ENCODE measurements around the gene MMP14.
A peak's percentile ranks its signal among the peaks of the same experiment; 100 is the strongest.

The MMP14 gene

DNA sequence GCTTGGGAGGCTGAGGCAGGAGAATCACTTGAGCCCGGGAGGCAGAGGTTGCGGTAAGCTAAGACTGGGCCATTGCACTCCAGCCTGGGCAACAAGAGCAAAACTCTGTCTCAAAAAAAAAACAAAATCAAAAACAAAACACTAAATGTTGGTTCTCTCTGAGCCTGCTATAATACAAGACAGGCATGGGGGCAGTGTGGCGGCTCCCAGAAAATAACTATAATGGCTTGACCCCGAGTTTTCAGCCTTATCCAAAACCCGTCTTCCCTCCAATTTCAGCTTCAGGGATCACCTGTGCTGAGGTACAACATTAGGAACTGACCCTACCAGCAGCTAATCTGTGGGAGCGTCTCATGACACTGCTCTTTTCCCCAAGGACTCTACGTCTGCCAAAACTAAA, 22.0 kb upstream of the MMP14 start:
- DNase-seq (ENCODE audit: low spot score), result no peak
- TF ChIP-seq, protein P1, sequence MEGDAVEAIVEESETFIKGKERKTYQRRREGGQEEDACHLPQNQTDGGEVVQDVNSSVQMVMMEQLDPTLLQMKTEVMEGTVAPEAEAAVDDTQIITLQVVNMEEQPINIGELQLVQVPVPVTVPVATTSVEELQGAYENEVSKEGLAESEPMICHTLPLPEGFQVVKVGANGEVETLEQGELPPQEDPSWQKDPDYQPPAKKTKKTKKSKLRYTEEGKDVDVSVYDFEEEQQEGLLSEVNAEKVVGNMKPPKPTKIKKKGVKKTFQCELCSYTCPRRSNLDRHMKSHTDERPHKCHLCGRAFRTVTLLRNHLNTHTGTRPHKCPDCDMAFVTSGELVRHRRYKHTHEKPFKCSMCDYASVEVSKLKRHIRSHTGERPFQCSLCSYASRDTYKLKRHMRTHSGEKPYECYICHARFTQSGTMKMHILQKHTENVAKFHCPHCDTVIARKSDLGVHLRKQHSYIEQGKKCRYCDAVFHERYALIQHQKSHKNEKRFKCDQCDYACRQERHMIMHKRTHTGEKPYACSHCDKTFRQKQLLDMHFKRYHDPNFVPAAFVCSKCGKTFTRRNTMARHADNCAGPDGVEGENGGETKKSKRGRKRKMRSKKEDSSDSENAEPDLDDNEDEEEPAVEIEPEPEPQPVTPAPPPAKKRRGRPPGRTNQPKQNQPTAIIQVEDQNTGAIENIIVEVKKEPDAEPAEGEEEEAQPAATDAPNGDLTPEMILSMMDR (IDR thresholded peaks at IDR 0.05; ENCODE audit: borderline replicate concordance, control extremely low read depth, extremely low read depth, insufficient read depth, missing control alignments), result no peak
- in situ Hi-C loops (cut with MboI; ENCODE audit: low sequenced_read_pairs, unreplicated experiment), result no loop called here

DNA sequence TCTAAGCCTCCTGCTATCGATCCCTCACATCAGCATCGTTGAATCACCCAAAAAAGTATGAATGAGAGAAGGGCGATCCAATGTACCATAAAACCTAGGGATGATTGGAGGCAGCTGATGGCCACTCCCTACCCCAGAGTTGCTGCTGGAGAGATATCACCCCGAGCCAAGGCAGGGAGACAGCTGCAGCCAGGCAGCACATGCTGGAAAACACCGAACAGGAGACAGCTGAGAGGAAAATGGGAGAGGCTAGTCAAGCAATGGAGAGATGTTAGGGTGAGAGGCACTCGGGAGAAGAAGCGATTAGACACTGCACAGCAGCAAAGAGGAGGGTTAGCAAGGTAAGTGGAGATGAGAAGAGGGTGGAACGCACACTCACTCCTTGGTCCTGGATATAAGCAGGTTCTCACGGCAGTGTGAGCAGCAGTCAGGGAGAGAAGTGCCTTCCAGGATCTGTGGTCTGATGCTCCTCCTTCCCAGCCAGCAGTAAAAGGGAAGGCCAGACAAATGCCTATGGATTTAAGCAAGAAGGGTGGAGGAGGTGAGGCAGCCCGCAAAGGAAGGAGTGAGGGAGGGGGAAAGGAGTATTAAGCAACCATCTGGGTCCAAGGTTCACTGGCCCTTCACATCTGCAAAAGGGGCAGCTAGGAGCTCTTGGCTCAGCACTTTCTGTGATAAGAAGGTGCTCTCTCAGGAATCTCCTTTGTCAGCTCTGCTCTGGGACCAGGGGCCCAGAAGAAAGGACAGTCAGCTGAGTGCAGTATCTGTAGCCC, 21.3 kb upstream of the MMP14 start, which contains the start of gene SLC7A7:
SLC7A7 (minus strand) TSS at position 495 of the 773 bp plus-strand sequence. CDS start 2,037 bp downstream, outside the sequence.
- TF ChIP-seq, protein P1 (IDR thresholded peaks at IDR 0.05; ENCODE audit: borderline replicate concordance, control extremely low read depth, extremely low read depth, insufficient read depth, missing control alignments), result no peak
- DNase-seq (ENCODE audit: low spot score), result no peak
- in situ Hi-C loops (cut with MboI; ENCODE audit: low sequenced_read_pairs, unreplicated experiment), result no loop called here

DNA sequence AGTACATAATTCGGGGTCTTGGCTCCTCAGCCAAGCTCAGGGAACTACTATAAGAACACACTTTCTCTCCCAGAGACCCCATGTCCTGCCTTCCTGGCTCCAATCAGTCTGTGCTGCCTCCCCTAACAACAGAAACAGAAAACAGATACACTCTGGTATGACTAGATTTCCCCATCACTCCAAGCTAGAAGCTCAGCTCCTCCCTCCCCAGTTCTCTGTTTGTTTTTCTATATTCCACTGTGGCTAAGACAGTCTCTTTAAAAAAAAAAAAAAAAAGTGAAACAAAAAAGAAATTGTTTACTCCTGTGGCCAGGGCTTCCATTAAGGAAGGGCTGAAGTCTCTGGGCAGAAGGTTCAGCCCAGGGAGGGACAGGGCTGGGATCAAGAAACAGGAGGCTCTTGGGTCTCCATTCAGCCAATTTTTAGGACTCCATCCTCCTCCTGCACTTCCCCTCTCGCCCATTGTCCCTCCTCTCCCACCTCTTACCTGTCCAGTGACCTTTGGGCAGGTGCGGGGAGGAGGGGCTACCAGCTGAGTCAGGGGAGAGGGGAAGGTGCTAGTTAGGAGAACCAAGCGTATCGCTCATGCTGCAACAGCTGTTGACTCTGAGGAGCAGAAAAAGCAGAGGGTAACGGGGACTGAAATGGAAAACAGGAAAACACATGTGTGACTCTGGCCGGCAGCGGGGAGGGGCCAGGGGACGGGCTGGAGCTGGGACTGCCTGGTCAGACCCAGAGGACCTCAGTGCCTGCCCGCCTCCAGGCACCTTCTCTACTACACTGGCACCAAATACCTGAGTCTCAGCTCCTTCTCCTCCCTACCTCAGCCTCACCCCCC, 17.0 kb upstream of the MMP14 start:
- TF ChIP-seq, protein P1 (IDR thresholded peaks at IDR 0.05; ENCODE audit: borderline replicate concordance, control extremely low read depth, extremely low read depth, insufficient read depth, missing control alignments), result no peak
- in situ Hi-C loops (cut with MboI; ENCODE audit: low sequenced_read_pairs, unreplicated experiment), result no loop called here
- peak; percentile 51 for DNase-seq (ENCODE audit: low spot score)

DNA sequence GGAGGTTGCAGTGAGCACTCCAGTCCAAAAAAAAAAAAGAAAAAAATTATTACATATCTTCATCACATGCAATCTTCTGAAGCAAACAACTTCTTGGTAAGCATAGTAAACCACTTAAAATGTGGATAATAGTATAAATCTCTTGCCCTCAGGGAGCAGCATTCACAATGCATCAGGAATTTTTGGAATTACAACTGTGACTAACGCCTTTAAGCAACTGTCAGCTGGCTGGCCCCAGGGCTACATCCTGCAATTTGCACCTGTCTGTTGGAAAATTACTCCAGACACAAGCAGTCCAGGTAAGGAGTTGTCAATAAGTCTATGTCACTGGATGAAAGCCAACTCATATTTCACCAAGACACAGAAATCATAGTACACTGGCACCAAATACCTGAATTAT, 15.7 kb upstream of the MMP14 start:
- TF ChIP-seq, protein P1 (IDR thresholded peaks at IDR 0.05; ENCODE audit: borderline replicate concordance, control extremely low read depth, extremely low read depth, insufficient read depth, missing control alignments), result no peak
- in situ Hi-C loops (cut with MboI; ENCODE audit: low sequenced_read_pairs, unreplicated experiment), result no loop called here
- DNase-seq (ENCODE audit: low spot score), result no peak

DNA sequence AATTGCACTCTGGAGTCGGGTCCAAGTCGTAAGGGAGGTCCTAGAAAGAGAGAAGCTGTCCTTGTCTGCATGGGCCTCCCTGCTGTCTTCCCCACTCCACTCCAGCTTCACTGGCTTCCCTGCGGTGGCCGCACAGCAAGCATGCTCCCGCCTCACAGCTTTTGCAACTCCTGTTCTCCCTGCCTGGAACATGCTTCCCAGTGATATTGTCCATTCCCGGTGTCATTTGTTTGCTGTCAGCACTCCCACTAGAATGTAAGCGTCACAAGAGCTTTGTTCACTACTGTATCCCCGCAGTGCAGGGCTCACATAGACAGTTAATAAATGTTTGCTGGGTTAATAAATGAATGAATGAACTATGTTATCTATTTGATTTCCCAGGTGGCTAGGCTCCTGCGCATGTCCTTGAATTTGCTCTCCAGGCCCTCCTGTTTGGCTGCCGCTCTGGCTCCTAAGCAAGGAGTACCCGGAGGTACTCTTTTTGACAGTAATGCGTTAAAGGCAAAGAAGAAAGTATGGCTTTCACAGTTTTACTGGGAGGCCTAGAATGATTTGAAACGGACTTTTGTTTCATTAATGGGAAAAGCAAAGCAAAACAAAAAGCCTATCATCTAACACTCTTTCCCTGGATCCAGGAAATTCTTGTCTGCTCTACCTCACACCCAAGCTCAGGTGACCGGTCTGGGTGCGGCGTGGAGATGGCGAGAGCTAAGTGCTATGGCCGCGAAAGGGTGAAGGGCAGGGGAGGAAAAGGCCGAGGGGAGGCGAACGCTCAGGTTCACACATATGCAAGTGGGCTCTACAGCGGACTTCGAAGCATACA, 15.0 kb upstream of the MMP14 start:
- in situ Hi-C loops (cut with MboI; ENCODE audit: low sequenced_read_pairs, unreplicated experiment), result no loop called here
- TF ChIP-seq, protein P1 (IDR thresholded peaks at IDR 0.05; ENCODE audit: borderline replicate concordance, control extremely low read depth, extremely low read depth, insufficient read depth, missing control alignments), result no peak
- DNase-seq (ENCODE audit: low spot score), result no peak

DNA sequence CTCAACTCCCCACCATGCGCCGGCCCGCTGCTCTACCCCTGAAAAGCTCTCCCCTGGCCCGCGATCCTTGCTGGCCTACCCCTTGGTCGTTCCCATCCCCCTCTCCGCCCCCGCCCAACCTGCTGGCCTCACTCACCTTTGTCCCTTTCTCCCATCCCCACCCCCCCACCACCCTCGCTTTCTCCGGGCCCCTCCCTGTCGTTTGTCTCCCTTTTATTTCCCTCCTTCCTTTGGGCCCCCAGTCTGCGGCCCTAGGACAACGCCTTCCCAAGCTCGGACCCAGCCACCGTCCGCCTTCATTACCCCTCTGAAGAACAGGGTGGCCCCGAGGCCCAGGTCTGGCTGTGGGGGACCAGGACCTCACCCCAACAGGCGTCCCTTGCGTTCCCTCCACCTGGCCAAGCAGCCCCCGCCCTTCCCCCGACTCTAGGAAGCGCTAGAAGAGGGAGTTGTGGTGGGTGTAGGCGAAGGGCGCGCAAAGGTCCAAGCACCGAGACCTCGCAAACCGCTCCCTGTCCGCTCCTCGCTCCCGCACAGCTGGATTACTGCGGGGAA, 14.3 kb upstream of the MMP14 start:
- DNase-seq (ENCODE audit: low spot score), result no peak
- in situ Hi-C loops (cut with MboI; ENCODE audit: low sequenced_read_pairs, unreplicated experiment), result no loop called here
- TF ChIP-seq, protein P1 (IDR thresholded peaks at IDR 0.05; ENCODE audit: borderline replicate concordance, control extremely low read depth, extremely low read depth, insufficient read depth, missing control alignments), result no peak

Data from GM13976 (cell line).